ENCODE data around the gene TGM2. TPM values are rescaled to one million over a fixed set of nuclear protein-coding genes. Genes with fewer than 3 reads are reported as not detected.

Gene TGM2
- total RNA-seq (2014; rRNA removed; shearing (Covaris generic)) = 168 and 183 TPM in 2 replicates

DNA sequence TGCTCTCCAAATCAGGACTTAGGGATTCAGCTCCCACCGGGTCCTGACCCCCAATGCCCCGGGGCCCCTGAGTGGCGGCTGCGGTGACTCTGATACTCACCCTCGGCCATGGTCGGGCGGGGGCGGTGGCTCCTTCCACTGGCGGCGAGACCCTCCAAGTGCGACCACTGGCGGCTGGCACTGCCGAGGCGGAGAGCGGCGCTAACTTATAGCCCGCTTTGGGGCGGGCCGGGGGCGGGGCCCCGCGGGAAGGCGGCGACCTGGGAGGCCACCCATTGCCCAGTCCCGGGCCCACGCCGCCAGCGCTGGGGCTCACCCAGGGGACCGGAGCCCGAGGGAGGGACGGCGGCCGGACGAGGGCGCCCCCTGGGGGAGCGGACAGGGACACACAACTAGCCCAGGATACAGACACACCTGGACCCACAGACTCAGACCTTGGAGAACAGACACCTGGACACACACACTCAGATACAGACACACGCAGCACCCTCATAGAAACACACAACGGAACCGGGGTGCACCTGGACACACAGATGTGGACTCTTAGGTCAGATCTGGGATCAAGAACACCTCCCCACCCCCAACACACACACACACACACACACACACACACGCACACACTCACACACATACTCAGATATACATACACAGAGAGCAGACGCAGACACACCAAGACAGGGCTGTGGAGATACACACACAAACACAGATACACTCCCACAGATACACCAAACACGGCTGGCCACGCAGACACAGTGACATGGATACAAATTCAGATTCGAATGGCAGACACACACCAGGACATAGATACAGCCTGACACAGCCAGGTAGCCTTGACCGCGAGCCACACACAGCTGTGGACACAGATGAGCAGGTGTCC lies at the start of gene TGM2:
Gene TGM2 (minus strand): TSS at position 182 of the 877 bp plus-strand sequence. CDS start 72 bp downstream, at position 110.

Small RNA genes within 50 kb of the gene (small RNA-seq; reads per million reads assigned to genes)
- not detected for gene RN7SL237P

Other genes with a start within 250 kb of the TGM2 start
- 35.6 and 36.3 TPM in 2 replicates for gene TTI1, start 131.8 kb downstream of the TGM2 start, total RNA-seq (2014; rRNA removed; shearing (Covaris generic))
- 49.3 and 54.8 TPM in 2 replicates for gene RPRD1B, start 131.5 kb downstream of the TGM2 start, total RNA-seq (2014; rRNA removed; shearing (Covaris generic))
- 4.4 and 7.7 TPM in 2 replicates for gene KIAA1755, start 95.5 kb upstream of the TGM2 start, total RNA-seq (2014; rRNA removed; shearing (Covaris generic))
- not detected in 2 replicates for gene BPI, start 138.9 kb upstream of the TGM2 start, total RNA-seq (2014; rRNA removed; shearing (Covaris generic))
- 0.05 and 0.11 TPM in 2 replicates for gene LBP, start 181.2 kb upstream of the TGM2 start, total RNA-seq (2014; rRNA removed; shearing (Covaris generic))